Left ventricle myocardium superior (tissue), 1 donor: ENCODE measurements around the gene CLASP1. TPM values are rescaled to one million over a fixed set of nuclear protein-coding genes. Genes with fewer than 3 reads are reported as not detected.
"Not testable (repeated sequence)": the region's sequence is repeated elsewhere in the genome, so short reads cannot be mapped to it uniquely, and the experiment has no call there.

ENCODE experiments used
- ATAC-seq: fragments of 200-7000 bp; cut with Tn5 transposase; one replicate; pipeline ENCODE4 v1.9.1; 2020; ENCODE audit warnings: mild to moderate bottlenecking, moderate library complexity
- DNase-seq: peaks from one replicate; pipeline ENCODE4 v3.0.0-alpha.2; 2020
- intact Hi-C: fragments of 100-400 bp; cut with micrococcal nuclease; formaldehyde crosslinking; loops from one replicate; pipeline ENCODE4 v1.11.0; 2022
- total RNA-seq: library from RNA; stranded (reverse); fragmentation: NEBNext Ultra II Directional; extraction: Animal tissue kit (Norgen Biotek cat#: 25700); gene quantifications from one replicate; pipeline ENCODE4 v1.2.1, GENCODE V29; 2021
- donor health status: DM: no; HTN: yes; CAD: no; lungs with severe emphysema.

Gene CLASP1
- total RNA-seq, 1 donor from 2014 or later = 66.5 TPM

DNA sequence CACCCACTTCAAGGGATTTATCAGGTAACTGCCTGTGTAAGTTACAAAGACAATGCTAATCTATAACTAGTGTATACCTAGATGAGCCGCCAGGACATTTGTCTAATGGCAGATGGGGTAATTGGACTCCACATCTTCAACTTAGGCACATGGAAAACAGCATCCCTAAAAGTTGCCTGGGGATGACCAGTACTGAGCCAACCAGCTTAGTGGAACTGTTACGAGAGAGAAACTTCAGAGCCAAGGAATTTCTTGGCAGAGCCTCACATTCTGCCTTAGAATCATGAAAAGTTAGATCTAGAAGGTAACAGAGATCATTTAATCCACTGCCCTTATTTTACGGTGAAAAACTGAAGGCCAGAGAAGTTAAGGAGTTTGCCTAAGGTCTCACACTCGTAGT lies 15.5 kb upstream of the CLASP1 start:
- intact Hi-C loops = no loop called here
- ATAC-seq (peak; percentile 69), DNase-seq (no peak)

DNA sequence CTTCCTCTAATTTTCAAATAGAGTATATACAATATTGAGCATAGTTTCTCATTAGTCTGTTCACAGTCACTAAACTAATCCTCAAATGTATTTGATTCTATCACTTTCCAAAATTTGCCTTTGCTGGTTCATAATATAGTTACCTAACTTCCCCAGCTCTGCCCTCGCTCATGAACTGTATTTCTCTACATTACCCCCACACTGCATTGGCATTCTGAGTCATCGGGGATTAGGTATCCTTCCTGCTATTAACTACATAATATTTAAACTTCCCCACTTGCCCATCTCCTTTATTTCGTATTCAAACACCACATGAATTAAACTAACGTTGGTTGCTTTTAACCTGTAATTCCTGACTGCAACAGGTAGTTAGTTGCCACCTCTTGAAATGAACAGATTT lies 14.8 kb upstream of the CLASP1 start:
- ATAC-seq (no peak), DNase-seq (no peak)
- intact Hi-C loops = no loop called here

DNA sequence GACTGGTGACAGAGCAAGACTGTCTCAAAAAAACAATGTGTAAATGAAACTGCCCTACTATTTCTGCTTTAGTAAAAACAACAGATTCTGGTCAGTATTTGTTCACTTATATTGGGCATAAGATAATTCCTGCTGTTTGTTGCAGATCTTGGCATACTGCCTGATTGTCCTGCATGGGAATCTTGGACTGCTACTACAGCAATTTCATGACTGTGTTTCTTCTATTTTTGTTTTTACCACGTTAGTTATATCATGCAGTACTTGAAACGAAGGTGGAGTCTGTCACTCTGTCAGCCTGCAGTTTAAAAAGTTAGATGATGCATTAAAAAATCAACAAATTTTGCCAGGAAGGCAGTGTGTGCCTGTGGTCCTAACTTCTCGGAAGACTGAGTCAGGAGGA lies 14.2 kb upstream of the CLASP1 start:
- ATAC-seq (peak; percentile 59), DNase-seq (no peak)
- intact Hi-C loops = no loop called here

DNA sequence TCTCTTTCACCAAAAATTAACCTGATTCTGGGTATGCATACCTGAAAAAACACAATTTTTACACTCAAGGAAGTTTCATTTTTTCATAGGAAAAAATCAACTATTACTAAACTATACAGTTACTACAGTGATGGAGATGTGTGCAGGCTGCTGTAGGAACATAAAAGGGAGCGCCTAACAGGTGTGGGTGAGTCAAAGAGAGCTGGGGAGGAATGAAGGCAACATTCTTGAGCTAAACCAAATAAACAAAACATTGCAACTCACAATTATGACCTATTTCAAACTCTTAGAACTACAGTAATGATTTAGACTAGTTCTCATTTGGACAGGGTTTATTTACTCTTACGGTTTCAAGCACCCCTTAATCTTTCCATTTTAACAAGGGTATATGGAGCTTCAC lies 13.4 kb upstream of the CLASP1 start:
- no peak for ATAC-seq
- no peak for DNase-seq
- intact Hi-C loops = no loop called here

DNA sequence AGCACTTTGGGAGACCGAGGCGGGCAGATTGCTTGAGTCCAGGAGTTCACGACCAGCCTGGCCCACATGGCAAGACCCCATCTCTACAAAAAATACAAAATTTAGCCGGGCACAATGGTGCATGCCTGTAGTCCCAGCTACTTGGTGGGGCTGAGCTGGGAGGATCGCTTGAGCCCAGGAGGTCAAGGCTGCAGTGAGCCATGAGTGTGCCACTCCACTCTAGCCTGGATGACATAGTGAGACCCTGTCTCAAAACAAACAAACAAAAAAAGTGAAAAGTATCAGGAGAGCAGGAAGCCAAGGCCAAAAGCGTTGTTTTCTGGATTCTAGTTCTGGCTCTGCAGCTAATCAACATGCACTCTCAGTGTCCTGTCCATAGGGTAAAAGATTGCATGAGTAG lies 10.7 kb upstream of the CLASP1 start:
- DNase-seq (no peak), ATAC-seq (no peak)
- intact Hi-C loops = no loop called here

DNA sequence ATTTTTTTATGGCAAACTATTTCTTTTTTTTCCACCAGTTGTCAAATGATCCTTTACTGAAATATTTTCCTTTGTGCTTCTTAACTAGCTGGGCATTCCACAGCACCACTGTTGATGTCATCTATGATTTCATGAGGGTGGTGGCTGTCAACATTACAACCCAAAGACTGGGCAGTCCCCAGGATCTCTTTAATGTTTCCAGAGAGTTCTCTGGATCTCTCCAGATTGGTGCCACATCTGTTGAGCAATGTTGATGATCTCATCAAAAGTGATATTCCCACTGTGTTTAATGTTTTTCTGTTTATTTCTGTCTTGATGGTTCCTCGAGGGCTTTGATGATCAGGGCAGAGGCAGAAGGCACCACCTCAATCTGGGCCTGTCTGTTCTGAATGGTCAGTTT lies 9.1 kb upstream of the CLASP1 start:
- ATAC-seq, DNase-seq, intact Hi-C loops: not testable (repeated sequence)

DNA sequence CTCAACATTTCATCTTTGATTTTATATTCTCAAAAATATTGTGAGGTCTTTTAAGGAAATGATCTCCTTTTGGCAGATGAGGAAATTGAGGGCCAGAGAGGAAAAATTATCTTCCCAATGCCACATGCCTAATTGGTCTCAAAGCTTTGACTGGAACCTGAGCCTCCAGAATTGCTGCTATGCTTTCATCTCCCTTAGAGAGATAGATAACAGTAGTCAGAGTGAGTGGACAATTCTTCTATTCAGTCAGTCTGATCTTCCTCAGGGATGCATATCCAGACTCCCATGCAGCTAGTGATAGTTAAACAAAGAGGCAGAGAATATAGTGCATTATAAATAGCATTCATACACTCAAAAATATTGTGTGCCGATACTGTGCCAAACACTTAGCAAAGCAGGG lies 3.8 kb upstream of the CLASP1 start:
- intact Hi-C loops = no loop called here
- DNase-seq (no peak), ATAC-seq (no peak)

DNA sequence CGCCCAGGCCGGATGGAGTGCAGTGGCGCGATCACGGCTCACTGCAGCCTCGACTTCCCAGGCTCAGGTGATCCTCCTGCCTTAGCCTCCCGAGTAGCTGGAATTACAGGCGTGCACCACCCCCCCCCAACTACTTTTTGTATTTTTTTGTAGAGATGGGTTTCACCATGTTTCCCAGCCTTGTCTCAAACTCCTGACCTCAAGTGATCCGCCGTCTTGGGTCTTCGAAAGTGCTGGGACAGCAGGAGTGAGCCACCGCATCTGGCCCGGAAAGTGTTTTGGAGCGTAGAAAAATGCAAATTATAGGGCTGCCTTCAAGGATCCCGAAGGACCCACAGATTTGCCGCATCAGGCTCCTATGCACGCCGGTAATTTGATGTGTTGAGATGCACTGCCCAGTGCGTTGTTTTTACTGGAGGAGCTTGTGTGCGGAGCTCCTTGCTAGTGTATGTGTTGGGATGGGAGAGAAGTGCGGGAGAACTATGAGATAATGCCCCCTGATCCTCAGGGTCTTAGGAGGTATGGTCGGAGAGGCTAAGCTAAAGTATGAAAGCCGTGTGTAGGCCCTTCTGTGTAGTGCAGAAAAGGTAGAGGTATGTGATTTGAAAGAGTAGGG lies 1.2 kb upstream of the CLASP1 start:
- DNase-seq = no peak
- intact Hi-C loops = no loop called here
- no peak for ATAC-seq

DNA sequence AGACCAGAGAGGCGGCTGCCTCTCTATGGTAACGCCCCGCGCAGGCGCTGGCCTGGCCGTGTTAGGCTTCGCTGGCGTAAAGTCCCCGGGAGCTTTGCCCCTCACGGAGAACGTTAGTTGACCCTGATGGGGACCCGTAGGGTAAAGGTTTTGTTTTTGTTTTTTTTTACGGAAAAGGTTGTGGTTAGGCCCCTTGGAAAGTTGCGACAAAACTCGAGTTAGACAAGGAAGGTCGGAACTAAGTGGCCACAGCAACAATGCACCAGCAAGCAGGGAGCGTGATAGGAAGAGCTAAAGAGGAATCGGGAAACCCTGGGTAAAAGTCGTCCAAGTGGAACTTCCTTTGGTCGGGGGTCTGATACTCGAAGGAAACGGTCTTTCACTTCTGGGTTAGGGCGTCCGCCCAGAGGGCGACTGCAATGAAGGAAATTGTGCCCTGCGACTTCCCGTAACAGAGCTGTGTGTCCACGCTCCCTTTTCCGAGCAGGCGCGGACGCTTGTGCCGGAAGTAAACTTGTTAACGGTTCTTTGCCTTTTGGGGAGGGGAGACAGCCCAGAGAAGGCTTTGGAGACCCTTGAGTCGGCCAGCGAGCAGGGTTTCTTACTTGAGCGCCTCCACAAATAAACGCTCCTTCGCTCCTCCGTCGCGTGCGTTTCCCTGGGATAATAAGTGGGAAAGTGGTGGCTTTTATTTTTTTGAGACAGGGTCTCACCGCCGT lies 493 bp upstream of the CLASP1 start:
- intact Hi-C loops = loop anchor here (5.0 to 10.0 kb wide), 2 partner anchors 55 to 117 kb away; partner anchors contain the start of gene RNU4ATAC
- DNase-seq (peak; percentile 98), ATAC-seq (peak; percentile 97)

DNA sequence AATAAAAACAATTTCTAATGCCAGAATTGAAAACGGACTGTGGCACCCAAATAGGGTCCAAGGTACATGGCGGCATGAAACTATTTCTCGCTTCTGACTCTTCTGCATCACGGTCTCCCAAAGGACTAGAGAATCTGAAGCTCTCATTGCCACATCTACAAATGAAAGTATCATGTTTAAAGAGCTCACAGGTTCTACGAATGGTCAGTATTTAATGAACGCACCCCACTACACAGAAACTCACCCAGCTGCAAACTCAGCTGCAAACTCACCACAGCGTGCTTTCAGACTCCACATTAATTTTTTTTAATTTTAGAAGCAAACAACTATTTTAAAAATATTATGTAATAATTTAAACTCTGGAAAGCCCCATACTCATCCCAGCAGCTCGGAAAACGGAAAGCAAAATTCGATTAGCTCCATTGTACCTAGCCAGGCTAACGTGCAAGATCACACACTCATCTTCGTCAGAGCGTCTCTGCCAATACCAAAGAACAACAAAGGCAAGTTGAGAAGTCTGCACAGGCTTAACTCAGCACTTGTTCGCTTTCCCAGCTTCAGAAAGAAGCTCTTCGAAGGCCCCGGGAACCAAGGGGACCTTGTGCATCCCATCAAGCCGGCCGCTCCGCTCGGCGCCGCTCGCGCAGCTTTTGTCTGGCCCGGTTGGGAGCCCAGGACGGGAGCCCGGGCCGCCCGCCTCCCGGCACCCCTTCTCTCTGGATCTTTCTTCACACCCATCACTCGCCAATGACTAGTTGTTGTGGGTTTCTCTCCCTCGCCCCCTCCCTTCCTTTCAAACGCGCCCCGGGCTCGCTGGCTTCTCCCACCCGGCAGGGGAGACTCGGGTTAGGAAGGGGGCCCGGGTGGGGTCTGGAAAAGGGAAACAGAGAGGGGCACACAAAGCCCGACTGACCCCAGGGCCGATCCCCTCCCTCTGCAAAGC lies 785 bp downstream of the CLASP1 start:
- ATAC-seq (peak; percentile 46), DNase-seq (peak; percentile 70)
- intact Hi-C loops = loop anchor here (5.0 to 10.0 kb wide), 2 partner anchors 54 to 116 kb away; partner anchors contain the start of gene RNU4ATAC

DNA sequence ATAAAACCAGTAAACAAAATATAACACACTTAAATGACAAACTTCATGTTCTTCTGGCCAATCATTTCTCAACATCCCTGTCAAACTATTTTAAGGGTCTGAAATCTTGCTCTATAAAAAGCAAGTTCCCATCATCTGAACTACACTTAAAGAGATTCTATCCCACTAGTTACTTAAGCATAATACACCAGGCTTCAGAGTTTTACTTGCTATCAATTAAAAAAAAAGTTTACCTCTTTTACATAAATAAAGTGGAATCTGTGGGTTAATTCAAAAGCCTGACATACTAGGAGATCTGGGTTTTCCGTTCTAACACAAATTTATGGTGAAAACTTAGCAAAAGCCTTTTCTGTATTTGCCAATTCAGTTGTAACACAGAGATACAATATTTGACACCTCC lies 1.9 kb downstream of the CLASP1 start:
- intact Hi-C loops = loop anchor here (5.0 to 10.0 kb wide), 2 partner anchors 53 to 115 kb away; partner anchors contain the start of gene RNU4ATAC
- DNase-seq (no peak), ATAC-seq (no peak)

DNA sequence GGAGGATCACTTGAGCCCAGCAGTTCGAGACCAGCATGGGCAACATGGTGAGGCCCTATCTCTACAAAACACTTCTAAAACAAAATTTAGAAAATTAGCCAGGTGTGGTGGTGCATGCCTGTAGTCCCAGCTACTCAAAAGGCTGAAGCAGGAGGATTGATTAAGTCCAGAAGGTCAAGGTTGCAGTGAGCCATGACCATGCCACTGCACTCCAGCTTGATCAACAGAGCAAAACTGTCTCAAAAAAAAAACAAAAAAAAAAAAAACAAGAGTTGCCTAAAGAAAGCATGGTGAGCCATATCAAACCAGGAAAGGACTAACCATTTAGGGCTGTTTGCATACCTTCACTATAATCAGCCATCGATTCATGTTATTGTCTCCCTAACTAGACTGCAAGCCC lies 4.5 kb downstream of the CLASP1 start:
- no peak for DNase-seq
- no peak for ATAC-seq
- intact Hi-C loops = loop anchor here (5.0 to 10.0 kb wide), 2 partner anchors 50 to 112 kb away; partner anchors contain the start of gene RNU4ATAC

DNA sequence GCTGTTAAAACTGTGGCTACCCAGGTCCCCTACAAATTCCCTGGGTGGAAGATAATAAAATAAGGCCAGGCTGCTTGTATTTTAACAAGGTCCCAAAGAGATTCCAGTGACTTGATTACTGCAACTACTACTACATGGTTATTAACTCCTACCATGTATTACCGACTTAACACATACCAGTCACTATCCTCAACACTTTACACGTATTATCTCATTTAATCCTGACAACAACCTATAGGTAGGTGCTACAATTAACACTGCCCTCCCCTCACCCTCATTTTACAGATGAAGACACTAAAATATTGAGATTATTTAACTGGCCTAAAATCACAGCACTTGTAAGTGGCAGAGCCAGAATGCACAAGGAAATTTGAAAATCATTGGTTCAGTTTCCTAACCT lies 5.4 kb downstream of the CLASP1 start:
- intact Hi-C loops = loop anchor here (10.0 kb wide), 1 partner anchor 49 kb away; no protein-coding TSS in a partner anchor
- no peak for DNase-seq
- no peak for ATAC-seq

DNA sequence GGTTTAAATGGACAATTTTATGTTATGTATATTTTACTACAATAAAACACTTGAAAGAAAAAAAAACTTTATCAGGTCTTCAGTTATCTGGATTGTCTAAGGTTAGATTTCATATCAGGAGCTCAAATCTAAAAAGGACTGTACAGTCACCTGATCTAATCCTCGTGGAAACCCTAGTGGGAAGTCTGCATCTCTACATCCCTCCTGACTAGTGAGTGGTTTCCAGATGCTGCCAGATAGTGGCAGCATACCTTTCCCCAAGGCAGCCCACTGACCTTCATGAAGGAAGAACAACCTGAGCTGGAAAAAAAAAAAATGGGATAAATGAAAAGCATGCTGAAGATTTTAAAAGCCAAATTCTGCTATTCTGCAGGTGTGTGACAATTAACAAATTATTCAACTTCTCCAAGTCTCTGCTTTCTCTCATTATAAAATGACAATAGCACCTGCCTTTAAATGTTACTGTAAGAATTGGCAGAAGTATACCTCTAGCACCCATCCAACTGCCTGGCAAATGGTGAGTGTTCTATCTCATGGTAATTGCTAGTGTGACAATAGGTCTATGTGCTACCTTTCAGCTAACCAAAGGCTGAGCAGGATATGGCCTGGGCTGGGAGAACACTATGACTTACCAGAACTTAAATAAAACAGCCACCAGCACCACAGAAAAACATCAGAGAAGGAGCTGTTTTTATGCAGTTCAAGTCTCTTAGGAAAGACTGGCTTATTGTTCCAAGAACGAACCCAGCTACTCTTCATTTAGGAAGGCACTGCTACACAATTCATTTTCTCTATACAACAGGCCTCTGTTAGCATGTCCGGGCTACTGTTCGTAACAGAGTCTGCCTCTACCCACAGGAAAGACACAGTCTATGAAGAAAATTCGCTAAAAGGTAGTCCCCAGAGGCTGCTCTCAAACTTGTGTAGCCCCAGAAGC lies 8.6 kb downstream of the CLASP1 start:
- intact Hi-C loops = loop anchor here (10.0 kb wide), 1 partner anchor 46 kb away; no protein-coding TSS in a partner anchor
- ATAC-seq = peak; percentile 71
- DNase-seq = no peak

DNA sequence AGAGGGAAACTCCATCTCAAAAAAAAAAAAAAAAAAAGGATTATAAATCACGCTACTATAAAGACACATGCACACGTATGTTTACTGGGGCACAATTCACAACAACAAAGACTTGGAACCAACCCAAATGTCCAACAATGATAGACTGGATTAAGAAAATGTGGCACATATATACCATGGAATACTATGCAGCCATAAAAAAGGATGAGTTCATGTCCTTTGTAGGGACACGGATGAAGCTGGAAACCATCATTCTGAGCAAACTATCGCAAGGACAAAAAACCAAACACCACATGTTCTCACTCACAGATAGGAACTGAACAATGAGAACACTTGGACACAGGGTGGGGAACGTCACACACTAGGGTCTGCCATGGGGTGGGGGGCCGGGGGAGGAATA lies 9.4 kb downstream of the CLASP1 start:
- intact Hi-C loops = loop anchor here (10.0 kb wide), 1 partner anchor 45 kb away; no protein-coding TSS in a partner anchor
- not testable (repeated sequence) for ATAC-seq, DNase-seq

DNA sequence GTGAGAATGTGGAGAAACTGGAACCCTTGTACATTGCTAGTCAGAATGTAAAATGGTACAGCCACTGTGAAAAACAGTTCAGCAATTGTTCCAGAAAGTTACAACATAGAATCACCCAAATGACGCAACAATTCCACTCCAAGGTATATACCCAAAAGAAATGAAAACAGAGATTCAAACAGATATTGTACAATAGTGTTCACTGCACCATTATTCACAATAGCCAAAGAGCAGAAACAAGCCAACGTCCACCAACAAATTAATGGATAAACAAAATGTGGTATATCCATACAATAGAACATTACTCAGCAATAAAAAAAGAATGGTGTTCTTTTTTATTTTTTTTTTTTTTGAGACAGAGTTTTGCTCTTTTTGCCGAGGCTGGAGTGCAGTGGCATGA lies 10.9 kb downstream of the CLASP1 start:
- ATAC-seq = no peak
- intact Hi-C loops = no loop called here
- DNase-seq = no peak

DNA sequence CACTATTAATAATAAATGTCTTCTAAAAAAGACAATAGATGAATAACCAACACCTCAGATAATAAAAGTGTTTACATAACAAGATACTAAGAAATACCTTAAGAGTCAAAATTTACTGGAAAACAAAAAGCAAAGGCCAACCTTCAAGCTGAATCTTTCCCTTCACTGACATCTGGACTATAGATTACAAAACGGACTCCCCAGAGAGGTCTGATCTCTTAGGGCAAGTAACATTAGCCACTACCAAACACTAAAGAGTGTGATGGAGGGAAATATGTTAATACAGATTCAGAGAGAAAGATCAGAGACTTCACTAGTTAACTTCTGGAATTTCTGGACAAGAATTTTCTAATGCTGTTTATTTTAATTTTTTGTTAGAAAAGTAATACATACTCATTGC lies 13.9 kb downstream of the CLASP1 start:
- intact Hi-C loops = no loop called here
- no peak for DNase-seq
- ATAC-seq = peak; percentile 33
